Right lobe of liver (tissue), 4 donors: ENCODE measurements around the gene DOCK3.

ENCODE experiments used
- CTCF ChIP-seq, 4 donors: fragments of 200-600 bp in 3 of 4; fragments of 450-650 bp in 1 of 4; IDR thresholded peaks; one replicate each; pipeline versions ENCODE4 v1.5.1 to v1.8.0; 2016 to 2022; ENCODE audit warnings: antibody characterized with exemption in 4 of 4, mild to moderate bottlenecking in 2 of 4
- POLR2A ChIP-seq: fragments of 450-650 bp; IDR thresholded peaks from one replicate; pipeline ENCODE4 v1.6.1; 2017; ENCODE audit warnings: antibody characterized with exemption, mild to moderate bottlenecking
- donor health status: DM: no; HTN: no; CAD: no.
- donor health status: DM: no; HTN: no; CAD: no.
- donor health status: DM: no; HTN: yes; CAD: no.

DNA sequence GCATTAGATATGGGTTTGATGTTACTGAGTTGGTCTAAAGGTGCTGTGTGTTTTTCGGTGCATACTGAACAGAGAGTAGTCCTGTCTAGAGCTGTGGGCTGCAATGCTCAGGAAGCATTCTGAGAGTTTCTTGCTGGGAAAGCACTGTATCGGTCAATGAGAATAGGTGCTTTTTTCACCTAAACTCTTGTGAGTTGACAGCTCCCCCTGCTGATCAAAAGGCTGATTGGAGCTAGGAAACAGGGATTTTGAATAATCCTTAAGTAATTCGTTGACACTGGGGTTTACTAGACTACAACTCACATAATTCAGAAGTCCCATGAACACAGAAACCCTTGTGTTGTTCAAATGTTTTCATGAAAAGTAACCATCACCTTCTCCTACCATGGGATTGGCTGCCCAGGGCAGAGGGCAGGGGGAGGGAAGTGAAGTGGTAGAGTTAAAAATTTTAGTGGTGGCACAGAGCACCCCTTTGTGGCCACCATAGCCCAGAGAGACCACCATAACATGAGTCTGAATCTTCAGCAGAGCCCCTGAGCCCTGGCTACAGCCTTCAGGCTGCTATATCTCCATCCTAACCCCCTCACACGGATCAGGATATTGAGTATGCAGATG is 697.3 kb downstream of the DOCK3 start:
- TF ChIP-seq CTCF (IDR thresholded peaks at IDR 0.05): peak; percentile 63 to 74 (median 70)
- TF ChIP-seq POLR2A: no peak
